ENCODE data around the gene ESRRA. TPM values are rescaled to one million over a fixed set of nuclear protein-coding genes. Genes with fewer than 3 reads are reported as not detected.
A peak's percentile ranks its signal among the peaks of the same experiment; 100 is the strongest.
"Not testable (repeated sequence)": the region's sequence is repeated elsewhere in the genome, so short reads cannot be mapped to it uniquely, and the experiment has no call there.

The ESRRA gene
- total and polyA plus RNA-seq, 5 donors: 132 to 199 (median 147) TPM

DNA sequence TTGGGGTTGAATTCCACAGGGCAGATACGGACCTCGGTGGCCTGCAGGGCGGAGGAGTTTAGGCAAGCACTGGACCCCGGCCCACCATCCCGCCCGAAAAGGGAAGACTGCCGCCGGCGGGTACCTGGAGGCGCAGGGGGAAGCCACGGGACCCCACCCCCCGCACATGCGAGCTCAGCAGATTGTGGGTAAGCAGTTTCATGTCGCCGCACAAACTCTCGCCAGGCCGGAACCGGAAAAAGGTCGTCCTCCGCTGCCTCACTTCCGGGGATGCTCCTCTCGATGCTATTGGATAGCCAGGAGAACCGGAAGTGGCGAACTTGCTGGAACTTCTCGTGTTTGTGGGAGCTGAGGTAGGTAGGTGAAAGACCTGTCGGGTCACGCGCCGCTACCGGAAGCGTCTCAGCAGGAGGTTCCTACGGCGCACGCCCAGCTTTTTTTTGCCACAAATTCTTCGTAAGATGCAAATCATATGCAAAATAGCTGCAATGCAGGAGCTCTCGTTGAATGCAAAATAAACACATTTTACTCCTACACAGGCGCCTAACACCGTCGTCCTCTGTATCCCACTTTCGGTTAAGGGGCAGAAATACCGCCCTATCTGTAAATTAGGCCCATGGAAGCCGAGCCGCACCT lies 12.1 kb downstream of the ESRRA start, which contains the start of gene TRMT112:
Gene TRMT112, minus strand, starts transcription at position 235 of the 636 bp plus-strand sequence. Its CDS starts 33 bp downstream, at position 202.
- no peaks in the 10 kb centered on the region for H3K27me3 ChIP-seq (ENCODE audit: control insufficient read depth, insufficient read depth)
- peak within 1 kb of the TSS; percentile 98 for H3K27ac ChIP-seq (ENCODE audit: low read length)
- peak within 1 kb of the TSS; percentile 82 for H3K4me3 ChIP-seq (ENCODE audit: low read length)
- DNase-seq (peak; percentile 96 to 97 (median 96)), ATAC-seq (peak; percentile 85 to 86)
- intact Hi-C loops (cut with DNase I): no loop called here
- no peaks in the 10 kb centered on the region for H3K9me3 ChIP-seq (ENCODE audit: control insufficient read depth, low read length)
- under 1% methylated on average over 43 of the region's 43 CpGs for WGBS
- no peaks in the 10 kb centered on the region for H3K4me1 ChIP-seq (ENCODE audit: control insufficient read depth, insufficient read depth, low read length)

DNA sequence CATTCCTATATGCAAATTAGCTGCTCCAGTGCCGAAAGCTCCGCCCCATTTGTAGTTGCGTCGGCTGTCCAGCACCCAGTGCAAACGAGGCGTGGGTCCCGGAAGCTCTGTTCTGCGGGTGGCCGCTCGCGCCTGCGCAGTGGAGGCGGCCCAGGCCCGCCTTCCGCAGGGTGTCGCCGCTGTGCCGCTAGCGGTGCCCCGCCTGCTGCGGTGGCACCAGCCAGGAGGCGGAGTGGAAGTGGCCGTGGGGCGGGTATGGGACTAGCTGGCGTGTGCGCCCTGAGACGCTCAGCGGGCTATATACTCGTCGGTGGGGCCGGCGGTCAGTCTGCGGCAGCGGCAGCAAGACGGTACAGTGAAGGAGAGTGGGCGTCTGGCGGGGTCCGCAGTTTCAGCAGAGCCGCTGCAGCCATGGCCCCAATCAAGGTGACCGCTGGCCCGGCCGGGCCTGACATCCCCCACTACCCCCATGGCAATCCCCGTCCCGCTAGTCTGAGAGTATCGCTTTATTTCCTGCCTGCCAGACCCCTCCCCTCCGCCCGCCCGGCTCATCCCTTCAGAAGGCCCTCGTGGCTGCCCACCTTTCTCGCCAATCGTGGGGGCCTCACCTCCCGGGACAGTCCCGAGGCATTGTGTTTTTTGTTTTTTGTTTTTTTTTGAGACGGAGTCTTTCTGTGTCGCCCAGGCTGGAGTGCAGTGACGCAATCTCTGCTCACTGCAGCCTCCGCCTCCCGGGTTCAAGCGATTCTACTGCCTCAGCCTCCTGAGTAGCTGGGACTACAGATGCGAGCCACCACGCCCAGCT lies 12.8 kb downstream of the ESRRA start, which contains the start of gene PRDX5:
Gene PRDX5, plus strand, starts transcription at position 161 of the 805 bp plus-strand sequence. Its CDS starts 95 bp downstream, at position 256.
- no peaks in the 10 kb centered on the region for H3K27me3 ChIP-seq (ENCODE audit: control insufficient read depth, insufficient read depth)
- H3K4me3 ChIP-seq (ENCODE audit: low read length): peak within 1 kb of the TSS; percentile 82
- ATAC-seq (peak; percentile 92), DNase-seq (peak; percentile 98 to 99 (median 99))
- no peaks in the 10 kb centered on the region for H3K9me3 ChIP-seq (ENCODE audit: control insufficient read depth, low read length)
- under 1% methylated on average over 61 of the region's 61 CpGs for WGBS
- intact Hi-C loops (cut with DNase I): no loop called here
- no peaks in the 10 kb centered on the region for H3K4me1 ChIP-seq (ENCODE audit: control insufficient read depth, insufficient read depth, low read length)
- H3K27ac ChIP-seq (ENCODE audit: low read length): peak within 1 kb of the TSS; percentile 98

- H3K4me1 ChIP-seq (ENCODE audit: control insufficient read depth, insufficient read depth, low read length): no peaks in the 10 kb centered on the region
- peak overlapping the region; percentile 28 for H3K27ac ChIP-seq (ENCODE audit: low read length)
- ATAC-seq: no peak
- H3K27me3 ChIP-seq (ENCODE audit: control insufficient read depth, insufficient read depth): no peaks in the 10 kb centered on the region
- peak overlapping the region; percentile 82 for H3K4me3 ChIP-seq (ENCODE audit: low read length)
- peak in 1 of 3 donors; percentile 68 for DNase-seq
- no peaks in the 10 kb centered on the region for H3K9me3 ChIP-seq (ENCODE audit: control insufficient read depth, low read length)
- intact Hi-C loops (cut with DNase I): no loop called here
- 24% methylated on average over 19 of the region's 19 CpGs for WGBS
Observed at GRCh38 chr11:64318766-64319761, 13.7 kb downstream of the ESRRA start.

DNA sequence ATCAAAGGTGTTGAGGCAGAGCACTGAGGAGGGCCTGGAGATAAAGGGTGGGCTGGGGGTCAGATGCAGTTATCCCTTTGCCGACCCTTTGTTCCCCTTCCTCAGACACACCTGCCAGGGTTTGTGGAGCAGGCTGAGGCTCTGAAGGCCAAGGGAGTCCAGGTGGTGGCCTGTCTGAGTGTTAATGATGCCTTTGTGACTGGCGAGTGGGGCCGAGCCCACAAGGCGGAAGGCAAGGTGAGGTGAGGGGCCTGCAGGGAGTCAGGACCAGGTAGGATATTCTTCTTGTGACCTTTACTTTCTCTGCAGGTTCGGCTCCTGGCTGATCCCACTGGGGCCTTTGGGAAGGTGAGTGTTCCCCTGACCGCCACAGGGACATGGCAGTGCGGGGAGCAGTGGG lies 15.2 kb downstream of the ESRRA start:
- no peak for ATAC-seq
- no peaks in the 10 kb centered on the region for H3K27me3 ChIP-seq (ENCODE audit: control insufficient read depth, insufficient read depth)
- 95% methylated on average over 7 of the region's 7 CpGs for WGBS
- H3K27ac ChIP-seq (ENCODE audit: low read length): no peak overlapping the region
- peak in 2 of 3 donors; percentile 28 to 31 for DNase-seq
- intact Hi-C loops (cut with DNase I): no loop called here
- no peak overlapping the region for H3K4me3 ChIP-seq (ENCODE audit: low read length)
- H3K4me1 ChIP-seq (ENCODE audit: control insufficient read depth, insufficient read depth, low read length): no peaks in the 10 kb centered on the region
- no peaks in the 10 kb centered on the region for H3K9me3 ChIP-seq (ENCODE audit: control insufficient read depth, low read length)

DNA sequence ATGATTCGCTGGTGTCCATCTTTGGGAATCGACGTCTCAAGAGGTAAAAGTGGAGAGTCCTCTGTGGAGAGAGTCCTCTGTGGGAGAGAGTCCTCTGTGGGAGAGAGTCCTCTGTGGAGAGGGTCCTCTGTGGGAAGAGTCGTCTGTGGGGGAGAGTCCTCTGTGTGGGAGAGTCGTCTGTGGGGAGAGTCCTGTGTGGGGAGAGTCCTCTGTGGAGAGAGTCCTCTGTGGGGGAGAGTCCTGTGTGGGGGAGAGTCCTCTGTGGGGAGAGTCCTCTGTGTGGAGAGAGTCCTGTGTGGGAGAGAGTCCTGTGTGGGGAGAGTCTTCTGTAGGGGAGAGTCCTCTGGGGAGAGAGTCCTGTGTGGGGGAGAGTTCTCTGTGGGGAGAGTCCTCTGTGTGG lies 15.7 kb downstream of the ESRRA start:
- Histone ChIP-seq H3K27me3 (ENCODE audit: control insufficient read depth, insufficient read depth) (no peaks in the 10 kb centered on the region), H3K27ac (ENCODE audit: low read length) (no peak overlapping the region), H3K4me1 (ENCODE audit: control insufficient read depth, insufficient read depth, low read length) (no peaks in the 10 kb centered on the region), H3K4me3 (ENCODE audit: low read length) (no peak overlapping the region), H3K9me3 (ENCODE audit: control insufficient read depth, low read length) (no peaks in the 10 kb centered on the region)
- ATAC-seq: no peak
- intact Hi-C loops (cut with DNase I): no loop called here
- 82% methylated on average over 5 of the region's 5 CpGs for WGBS
- DNase-seq: peak in 1 of 3 donors; percentile 13

DNA sequence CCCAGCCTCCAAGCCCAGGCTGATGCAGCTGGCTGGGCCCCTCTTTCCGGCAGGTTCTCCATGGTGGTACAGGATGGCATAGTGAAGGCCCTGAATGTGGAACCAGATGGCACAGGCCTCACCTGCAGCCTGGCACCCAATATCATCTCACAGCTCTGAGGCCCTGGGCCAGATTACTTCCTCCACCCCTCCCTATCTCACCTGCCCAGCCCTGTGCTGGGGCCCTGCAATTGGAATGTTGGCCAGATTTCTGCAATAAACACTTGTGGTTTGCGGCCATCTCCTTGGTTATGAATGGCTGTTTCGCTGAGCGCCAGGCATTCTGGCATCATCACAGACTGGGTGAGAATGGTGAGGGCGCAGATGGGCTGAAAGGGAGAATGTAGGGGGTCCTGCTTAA lies 16.2 kb downstream of the ESRRA start:
- intact Hi-C loops (cut with DNase I): no loop called here

DNA sequence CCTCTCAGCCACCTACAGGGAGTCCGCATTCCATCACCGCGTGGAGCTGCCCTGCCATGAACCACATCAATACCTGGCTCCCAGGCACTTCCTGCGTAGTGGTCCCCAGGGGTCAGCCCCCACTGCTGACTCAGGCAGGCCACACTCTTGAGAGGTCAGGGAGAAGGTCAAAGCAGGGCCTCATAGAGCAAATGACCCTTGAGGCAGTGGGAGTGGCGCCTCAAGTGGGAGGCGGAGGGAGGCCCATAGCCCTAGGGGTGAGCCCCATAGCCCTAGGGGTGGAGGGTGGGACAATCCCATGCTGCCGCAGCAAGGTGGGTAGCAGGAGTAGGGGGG lies 17.6 kb downstream of the ESRRA start:
- intact Hi-C loops (cut with DNase I): no loop called here
- ATAC-seq: no peak
- Histone ChIP-seq H3K9me3 (ENCODE audit: control insufficient read depth, low read length) (no peaks in the 10 kb centered on the region), H3K4me1 (ENCODE audit: control insufficient read depth, insufficient read depth, low read length) (no peaks in the 10 kb centered on the region), H3K4me3 (ENCODE audit: low read length) (no peak overlapping the region), H3K27ac (ENCODE audit: low read length) (no peak overlapping the region), H3K27me3 (ENCODE audit: control insufficient read depth, insufficient read depth) (no peaks in the 10 kb centered on the region)
- no peak for DNase-seq
- WGBS: 81% methylated on average over 7 of the region's 7 CpGs

More for the DNA sequence above, 16.2 kb downstream of the ESRRA start:
- 91% methylated on average over 5 of the region's 5 CpGs for WGBS
- H3K27me3 ChIP-seq (ENCODE audit: control insufficient read depth, insufficient read depth): no peaks in the 10 kb centered on the region
- H3K9me3 ChIP-seq (ENCODE audit: control insufficient read depth, low read length): no peaks in the 10 kb centered on the region
- peak in 2 of 3 donors; percentile 14 to 18 for DNase-seq
- H3K4me1 ChIP-seq (ENCODE audit: control insufficient read depth, insufficient read depth, low read length): no peaks in the 10 kb centered on the region
- H3K4me3 ChIP-seq (ENCODE audit: low read length): no peak overlapping the region
- H3K27ac ChIP-seq (ENCODE audit: low read length): no peak overlapping the region
- ATAC-seq: no peak

DNA sequence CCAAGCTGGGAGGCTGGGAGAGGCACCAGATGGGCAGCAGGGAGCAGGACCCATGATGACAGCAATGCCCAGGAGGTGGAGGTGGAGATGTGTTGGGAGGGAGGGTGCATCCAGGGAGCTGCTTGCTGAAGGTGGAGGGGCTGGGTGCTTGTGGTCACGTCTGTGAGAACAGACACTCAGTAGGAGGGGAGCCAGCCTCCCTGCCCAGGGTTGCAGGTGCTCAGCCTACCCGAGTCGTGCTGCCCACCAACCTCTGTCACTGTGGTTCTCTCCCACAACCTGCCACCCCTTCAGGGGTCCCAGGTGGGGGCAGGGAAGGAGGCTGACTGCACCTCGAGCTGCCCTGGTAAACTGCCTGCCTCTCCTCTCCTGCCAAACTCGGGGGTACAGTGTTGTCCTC lies 18.0 kb downstream of the ESRRA start:
- no peaks in the 10 kb centered on the region for H3K4me1 ChIP-seq (ENCODE audit: control insufficient read depth, insufficient read depth, low read length)
- H3K27ac ChIP-seq (ENCODE audit: low read length): no peak overlapping the region
- WGBS: 76% methylated on average over 5 of the region's 5 CpGs
- no peak overlapping the region for H3K4me3 ChIP-seq (ENCODE audit: low read length)
- H3K9me3 ChIP-seq (ENCODE audit: control insufficient read depth, low read length): no peaks in the 10 kb centered on the region
- intact Hi-C loops (cut with DNase I): no loop called here
- ATAC-seq (no peak), DNase-seq (peak in 2 of 3 donors; percentile 42)
- H3K27me3 ChIP-seq (ENCODE audit: control insufficient read depth, insufficient read depth): no peaks in the 10 kb centered on the region

DNA sequence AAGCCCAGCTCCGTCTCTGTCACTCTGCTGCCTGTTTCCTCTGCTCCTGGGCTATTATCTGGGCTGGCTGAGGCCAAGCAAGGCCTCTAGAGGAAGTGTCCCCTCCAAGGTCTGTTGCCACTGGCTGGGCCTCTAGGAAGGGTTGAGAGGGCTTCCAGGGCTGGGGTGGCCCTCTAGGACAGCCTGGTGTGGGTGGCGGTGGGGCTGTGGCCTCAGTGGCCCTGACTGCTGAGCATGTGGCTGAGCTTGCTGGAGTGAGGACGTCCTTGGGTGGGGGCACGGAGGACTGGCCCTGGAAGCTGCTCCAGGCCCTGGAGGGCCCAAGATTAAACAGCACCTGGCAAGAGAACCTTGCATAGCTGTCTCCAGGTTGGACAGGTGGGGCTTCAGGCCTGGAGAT lies 18.7 kb downstream of the ESRRA start:
- ATAC-seq; H3K27me3 ChIP-seq (ENCODE audit: control insufficient read depth, insufficient read depth); H3K4me3 ChIP-seq (ENCODE audit: low read length); intact Hi-C loops (cut with DNase I); H3K4me1 ChIP-seq (ENCODE audit: control insufficient read depth, insufficient read depth, low read length); H3K9me3 ChIP-seq (ENCODE audit: control insufficient read depth, low read length); H3K27ac ChIP-seq (ENCODE audit: low read length): not testable (repeated sequence)
- DNase-seq: peak in 2 of 3 donors; percentile 41 to 44
- WGBS: 84% methylated on average over 4 of the region's 4 CpGs

DNA sequence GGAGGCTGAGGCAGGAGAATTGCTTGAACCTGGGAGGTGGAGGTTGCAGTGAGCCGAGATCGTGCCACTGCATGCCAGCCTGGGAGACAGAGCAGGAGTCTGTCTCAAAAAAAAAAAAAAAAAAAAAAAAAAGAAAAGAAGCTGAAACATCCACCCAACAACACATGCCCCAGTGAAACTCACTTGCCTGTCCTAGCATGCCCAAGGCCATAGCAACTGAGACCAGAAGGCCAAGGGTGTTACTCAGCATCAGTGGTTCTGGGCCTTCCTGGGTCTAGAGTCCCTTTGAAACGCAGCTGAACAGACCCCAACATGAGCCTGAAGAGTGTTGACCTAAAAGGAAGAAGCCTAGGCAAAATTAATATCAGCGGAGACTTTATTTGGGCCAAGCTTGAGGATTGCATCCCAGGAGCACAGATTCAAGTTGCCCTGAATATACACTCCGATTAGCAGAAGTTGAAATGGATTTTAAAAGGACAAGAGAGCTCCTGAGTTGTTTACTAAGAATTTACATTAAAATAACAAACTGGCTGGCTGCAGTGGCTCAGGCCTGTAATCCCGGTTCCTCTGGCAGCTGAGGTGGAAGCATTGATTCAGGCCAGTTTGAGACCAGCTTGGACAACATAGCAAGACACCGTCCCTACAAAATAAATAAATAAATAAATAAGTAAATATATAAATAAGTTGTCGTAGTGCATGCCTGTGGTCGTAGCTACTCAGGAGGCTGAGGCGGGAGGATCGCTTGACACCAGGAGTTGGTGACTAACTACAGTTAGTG lies 19.6 kb downstream of the ESRRA start:
- ATAC-seq (no peak), DNase-seq (peak in 1 of 3 donors; percentile 5)
- Histone ChIP-seq H3K27me3 (ENCODE audit: control insufficient read depth, insufficient read depth) (no peaks in the 10 kb centered on the region), H3K4me3 (ENCODE audit: low read length) (no peak overlapping the region), H3K9me3 (ENCODE audit: control insufficient read depth, low read length) (no peaks in the 10 kb centered on the region), H3K27ac (ENCODE audit: low read length) (no peak overlapping the region), H3K4me1 (ENCODE audit: control insufficient read depth, insufficient read depth, low read length) (no peaks in the 10 kb centered on the region)
- intact Hi-C loops (cut with DNase I): no loop called here
- 84% methylated on average over 11 of the region's 11 CpGs for WGBS

Measured in right cardiac atrium (tissue), 5 donors.